Astrocyte of the spinal cord (primary cell): Measurements from ENCODE around the gene TMEM123.
A peak's percentile ranks its signal among the peaks of the same experiment; 100 is the strongest.

ENCODE experiments used
- DNase-seq: peaks from one replicate; pipeline ENCODE4 v3.0.0; 2011; ENCODE audit warnings: low read depth, low spot score
- H3K4me3 ChIP-seq: 2 replicates; pipeline ENCODE4 v1.5.1; 2011; ENCODE audit warnings: low read depth, mild to moderate bottlenecking, low read length, moderate library complexity
- CTCF ChIP-seq: IDR thresholded peaks from 2 replicates; pipeline ENCODE4 v1.5.1; 2012; ENCODE audit warnings: low read depth, mild to moderate bottlenecking, low read length, inconsistent platforms
- in situ Hi-C: cut with HindIII; loops from 2 replicates; pipeline ENCODE4 v1.10.0; 2017; ENCODE audit warnings: low sequenced_read_pairs

TMEM123 gene

DNA sequence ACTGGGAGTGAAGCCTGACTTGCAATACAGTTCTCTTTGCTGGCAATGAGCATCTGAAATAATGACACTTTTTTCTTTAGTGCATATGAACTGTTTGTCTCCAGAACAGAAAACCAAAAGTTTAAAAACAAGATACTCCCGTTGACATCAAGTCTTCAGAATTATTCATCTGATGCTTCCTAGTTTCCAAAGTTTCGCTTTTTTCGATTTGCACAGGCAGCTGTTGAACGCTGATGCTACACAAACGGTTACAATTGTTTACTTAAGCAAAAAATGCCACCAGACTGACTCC is 106.2 kb downstream of the TMEM123 start:
- no peak for TF ChIP-seq CTCF
- peak overlapping the region; percentile 88 for H3K4me3 ChIP-seq
- in situ Hi-C loops = no loop called here
- peak; percentile 64 for DNase-seq
